BLaER1 treated with 17β-estradiol and CSF1 and Interleukin-3, amounts not matched to agents 10 nM and 100 nM (cell line): ENCODE measurements around the gene BOLL.

ENCODE experiments used
- H3K27ac ChIP-seq, 11 experiments: shearing (Covaris generic); formaldehyde crosslinking; 2 replicates each; pipeline ENCODE4 v1.8.1; 2022
- H3K27me3 ChIP-seq, 11 experiments: shearing (Covaris generic); formaldehyde crosslinking; 2 replicates each; pipeline ENCODE4 v1.8.1; 2022
- H3K36me3 ChIP-seq, 11 experiments: shearing (Covaris generic); formaldehyde crosslinking; 2 replicates each; pipeline ENCODE4 v1.8.1; 2022
- H3K4me1 ChIP-seq, 10 experiments: shearing (Covaris generic); formaldehyde crosslinking; 2 replicates each; pipeline ENCODE4 v1.8.1; 2022
- H3K4me2 ChIP-seq, 11 experiments: shearing (Covaris generic); formaldehyde crosslinking; 2 replicates each; pipeline ENCODE4 v1.8.1; 2022
- H3K4me3 ChIP-seq, 10 experiments: shearing (Covaris generic); formaldehyde crosslinking; 2 replicates each; pipeline ENCODE4 v1.8.1; 2022
- H3K9ac ChIP-seq, 11 experiments: shearing (Covaris generic); formaldehyde crosslinking; 2 replicates each; pipeline ENCODE4 v1.8.1; 2022
- H3K9me3 ChIP-seq, 11 experiments: shearing (Covaris generic); formaldehyde crosslinking; replicated peaks in 1 of 11; 2 replicates each; pipeline ENCODE4 v1.8.1; 2022
- H4K20me1 ChIP-seq, 11 experiments: shearing (Covaris generic); formaldehyde crosslinking; 2 replicates each; pipeline ENCODE4 v1.8.1; 2022
- Cebpa-rat ChIP-seq, 11 experiments: shearing (Covaris generic); IDR thresholded peaks; 2 replicates each; pipeline ENCODE4 v1.8.1; 2022

BOLL gene

DNA sequence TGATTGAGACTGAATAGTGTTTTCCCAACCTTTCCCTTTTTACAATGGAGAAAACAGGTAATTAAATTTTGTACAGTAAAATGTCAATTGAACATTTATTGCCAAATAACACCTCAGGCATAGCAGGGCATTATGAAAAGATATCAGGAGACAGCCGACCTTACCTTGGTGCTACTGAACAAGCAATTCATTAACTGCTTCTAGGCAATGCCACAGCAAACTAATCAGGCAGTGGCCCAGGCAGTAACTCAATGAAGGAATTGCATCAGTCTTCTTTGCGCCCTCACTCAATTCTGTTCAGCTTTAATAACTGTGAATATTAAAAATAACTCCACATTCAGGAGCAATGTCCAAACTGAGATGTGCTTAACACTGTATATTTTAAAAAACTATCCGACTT is 25.4 kb upstream of the BOLL start:
- TF ChIP-seq Cebpa-rat (IDR thresholded peaks at IDR 0.05), result no peak
- H3K4me3 ChIP-seq, result no peak overlapping the region
- no peak overlapping the region for H3K27ac ChIP-seq
- no peaks in the 10 kb centered on the region for H3K9me3 ChIP-seq
- H3K9ac ChIP-seq, result no peak overlapping the region
- H3K4me1 ChIP-seq, result peaks cover 0 to 12% (median 0%) of the 10 kb centered on the region in 10 experiments; a peak in 5 of 20 replicates
- H4K20me1 ChIP-seq, result peaks cover 0 to 4% (median 0%) of the 10 kb centered on the region in 11 experiments; a peak in 3 of 22 replicates
- no peak overlapping the region for H3K4me2 ChIP-seq
- no peaks in the 10 kb centered on the region for H3K36me3 ChIP-seq
- H3K27me3 ChIP-seq, result peaks cover 15 to 27% (median 22%) of the 10 kb centered on the region in 11 experiments

- Histone ChIP-seq H3K36me3 (no peaks in the 10 kb centered on the region), H3K27me3 (peaks cover 20 to 32% (median 27%) of the 10 kb centered on the region in 11 experiments), H3K9ac (no peak overlapping the region), H3K4me2 (no peak overlapping the region), H3K4me3 (no peak overlapping the region), H3K27ac (no peak overlapping the region), H3K9me3 (no peaks in the 10 kb centered on the region), H4K20me1 (peaks cover 0 to 8% (median 0%) of the 10 kb centered on the region in 11 experiments; a peak in 7 of 22 replicates), H3K4me1 (peaks cover 0 to 17% (median 4%) of the 10 kb centered on the region in 10 experiments; a peak in 11 of 20 replicates)
- TF ChIP-seq Cebpa-rat (IDR thresholded peaks at IDR 0.05), result no peak
Measured at GRCh38 chr2:197810016-197810415, 24.9 kb upstream of the BOLL start.

DNA sequence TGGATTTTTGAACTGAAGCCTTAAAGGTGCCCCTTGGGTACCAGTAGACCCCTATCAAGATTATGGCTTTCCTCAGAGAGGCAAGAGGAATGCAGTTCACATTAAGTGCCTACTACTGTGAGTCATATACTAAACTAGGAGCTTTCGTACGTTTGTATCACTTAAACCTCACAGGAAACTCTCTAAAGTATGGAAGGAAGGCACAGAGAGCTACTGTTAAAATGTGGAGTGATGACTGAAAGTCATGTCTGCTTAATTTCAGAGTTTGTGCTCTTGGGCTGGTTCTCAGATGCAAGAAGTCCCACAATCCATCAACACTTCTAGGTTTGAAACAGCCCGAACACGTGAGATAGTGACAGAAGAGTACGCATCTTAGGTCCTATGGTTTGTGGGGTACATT is 23.9 kb upstream of the BOLL start:
- Histone ChIP-seq H3K4me3 (no peak overlapping the region), H3K9me3 (no peaks in the 10 kb centered on the region), H3K4me1 (peaks cover 1 to 18% (median 7%) of the 10 kb centered on the region in 10 experiments; a peak in 17 of 20 replicates), H3K27me3 (peaks cover 29 to 41% (median 37%) of the 10 kb centered on the region in 11 experiments), H3K36me3 (no peaks in the 10 kb centered on the region), H3K27ac (no peak overlapping the region), H3K4me2 (no peak overlapping the region), H4K20me1 (peaks cover 0 to 10% (median 0%) of the 10 kb centered on the region in 11 experiments; a peak in 7 of 22 replicates), H3K9ac (no peak overlapping the region)
- TF ChIP-seq Cebpa-rat (IDR thresholded peaks at IDR 0.05), result no peak

DNA sequence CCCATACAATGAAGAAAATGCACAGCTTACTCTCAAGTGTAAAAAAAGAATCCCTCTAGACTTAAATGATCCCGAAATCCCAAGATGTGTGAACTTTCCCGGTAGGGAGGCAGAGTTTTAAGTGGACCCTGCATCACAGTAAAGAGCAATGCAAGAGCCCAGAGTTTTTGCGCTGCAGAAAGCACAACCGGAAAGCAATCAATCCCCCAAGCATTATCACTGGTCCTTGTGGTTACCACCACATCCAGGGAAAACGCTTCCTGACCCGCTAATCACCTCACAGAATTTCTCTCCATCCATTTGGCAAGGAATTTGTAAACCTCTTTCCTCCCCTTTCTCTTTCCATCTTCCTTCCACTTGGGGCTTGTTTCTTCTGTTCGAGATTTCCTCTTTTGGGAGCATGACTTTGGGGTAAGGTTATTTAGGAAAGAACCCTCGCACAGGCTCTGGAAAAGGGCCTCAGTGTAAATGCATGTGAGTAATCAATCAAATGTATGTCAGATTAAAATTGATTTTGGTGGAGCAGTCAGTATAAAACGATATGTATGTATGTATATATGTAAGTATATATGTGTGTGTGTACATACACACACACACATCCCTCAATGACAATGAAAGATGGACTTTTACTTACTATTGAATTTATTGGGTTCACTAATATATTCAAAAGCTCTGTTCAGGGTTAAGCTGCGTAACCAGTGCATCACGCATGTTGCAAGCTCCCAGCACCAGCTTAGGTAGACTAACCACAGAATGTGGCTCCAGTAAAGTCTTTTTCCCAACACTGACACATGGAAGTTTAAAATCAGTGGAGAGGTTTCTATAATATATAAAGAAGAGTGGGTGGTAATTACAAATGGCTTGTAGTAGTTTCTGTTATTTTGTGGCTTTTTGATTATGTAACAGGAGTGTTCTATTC is 20.9 kb upstream of the BOLL start:
- Histone ChIP-seq H3K4me2 (peak overlapping the region in 8 of 11 experiments; percentile 94 to 100 (median 96); a peak in 12 of 22 replicates), H3K9ac (no peak overlapping the region; a peak in 1 of 22 replicates), H3K36me3 (no peaks in the 10 kb centered on the region), H3K9me3 (no peaks in the 10 kb centered on the region), H3K4me1 (peaks cover 6 to 23% (median 11%) of the 10 kb centered on the region in 10 experiments; a peak in 18 of 20 replicates), H4K20me1 (peaks cover 0 to 10% (median 0%) of the 10 kb centered on the region in 11 experiments; a peak in 7 of 22 replicates), H3K27me3 (peaks cover 39 to 52% (median 48%) of the 10 kb centered on the region in 11 experiments), H3K27ac (no peak overlapping the region), H3K4me3 (peak overlapping the region in 7 of 10 experiments; percentile 72 to 86 (median 80); a peak in 11 of 20 replicates)
- no peak for TF ChIP-seq Cebpa-rat (IDR thresholded peaks at IDR 0.05)

DNA sequence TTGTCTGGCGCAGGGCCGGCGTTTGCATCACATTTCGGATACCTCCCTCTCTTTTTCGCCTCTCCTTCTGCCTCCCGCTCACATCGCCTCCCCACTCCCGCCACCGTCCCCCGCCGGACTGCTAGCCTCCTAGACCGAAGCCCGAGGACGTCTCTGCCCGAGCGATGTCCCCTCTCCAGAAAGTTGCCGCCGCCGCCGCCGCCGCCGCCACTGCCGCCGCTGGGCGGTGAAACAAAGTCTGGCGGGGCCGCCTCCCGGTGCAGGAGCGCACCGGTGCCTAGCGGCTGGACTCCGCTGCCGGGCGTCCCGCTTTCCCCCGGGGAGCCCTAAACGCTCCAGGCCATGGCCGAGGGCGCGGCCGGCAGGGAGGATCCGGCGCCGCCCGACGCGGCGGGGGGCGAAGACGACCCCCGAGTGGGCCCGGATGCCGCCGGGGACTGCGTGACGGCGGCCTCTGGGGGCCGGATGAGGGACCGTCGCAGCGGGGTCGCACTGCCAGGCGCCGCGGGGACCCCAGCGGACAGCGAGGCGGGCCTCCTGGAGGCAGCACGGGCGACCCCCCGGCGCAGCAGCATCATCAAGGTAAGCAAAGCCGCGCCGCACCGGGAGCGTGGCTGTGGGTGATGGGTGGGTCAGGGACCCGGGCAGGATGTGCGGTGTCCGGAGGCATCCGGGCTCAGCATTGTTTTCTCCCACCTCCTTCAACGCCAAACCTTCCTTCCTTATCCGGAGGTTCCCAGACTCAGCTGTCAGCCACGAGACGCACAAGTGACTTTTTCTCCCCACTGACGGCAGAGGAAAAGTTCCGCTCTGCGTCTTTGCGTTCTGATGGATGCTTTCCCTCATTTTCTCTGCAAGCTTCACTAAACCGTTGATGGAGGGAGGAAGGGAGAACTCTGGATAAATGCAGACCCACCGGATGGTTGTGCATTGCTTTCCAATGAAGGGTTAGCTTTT is 19.9 kb upstream of the BOLL start:
- peak overlapping the region; percentile 72 to 86 (median 80) for H3K4me3 ChIP-seq
- no peaks in the 10 kb centered on the region for H3K36me3 ChIP-seq
- peaks cover 6 to 23% (median 11%) of the 10 kb centered on the region in 10 experiments; a peak in 18 of 20 replicates for H3K4me1 ChIP-seq
- peaks cover 0 to 10% (median 0%) of the 10 kb centered on the region in 11 experiments; a peak in 7 of 22 replicates for H4K20me1 ChIP-seq
- peak overlapping the region; percentile 94 to 100 (median 96) for H3K4me2 ChIP-seq
- peaks cover 39 to 52% (median 48%) of the 10 kb centered on the region in 11 experiments for H3K27me3 ChIP-seq
- TF ChIP-seq Cebpa-rat (IDR thresholded peaks at IDR 0.05), result no peak
- H3K9ac ChIP-seq, result peak overlapping the region; percentile 52 to 76 (median 71); a peak in 21 of 22 replicates
- H3K9me3 ChIP-seq, result no peaks in the 10 kb centered on the region
- H3K27ac ChIP-seq, result peak overlapping the region in 2 of 11 experiments; percentile 43 to 54; a peak in 5 of 22 replicates

GRCh38 chr2:197804049-197804757 is 19.1 kb upstream of the BOLL start, which contains the start of gene PLCL1:
TSS of gene PLCL1 (plus strand) at chr2:197804593.
- peak within 1 kb of the TSS in 2 of 11 experiments; percentile 43 to 54; a peak in 5 of 22 replicates for H3K27ac ChIP-seq
- H3K36me3 ChIP-seq, result no peaks in the 10 kb centered on the region
- H3K9me3 ChIP-seq, result no peaks in the 10 kb centered on the region
- peak within 1 kb of the TSS; percentile 72 to 86 (median 80) for H3K4me3 ChIP-seq
- H3K27me3 ChIP-seq, result peaks cover 39 to 52% (median 48%) of the 10 kb centered on the region in 11 experiments
- no peak for TF ChIP-seq Cebpa-rat (IDR thresholded peaks at IDR 0.05)
- peak within 1 kb of the TSS; percentile 94 to 100 (median 96) for H3K4me2 ChIP-seq
- H3K4me1 ChIP-seq, result peaks cover 6 to 23% (median 11%) of the 10 kb centered on the region in 10 experiments; a peak in 18 of 20 replicates
- peak within 1 kb of the TSS; percentile 52 to 76 (median 71); a peak in 21 of 22 replicates for H3K9ac ChIP-seq
- peaks cover 0 to 10% (median 0%) of the 10 kb centered on the region in 11 experiments; a peak in 7 of 22 replicates for H4K20me1 ChIP-seq

DNA sequence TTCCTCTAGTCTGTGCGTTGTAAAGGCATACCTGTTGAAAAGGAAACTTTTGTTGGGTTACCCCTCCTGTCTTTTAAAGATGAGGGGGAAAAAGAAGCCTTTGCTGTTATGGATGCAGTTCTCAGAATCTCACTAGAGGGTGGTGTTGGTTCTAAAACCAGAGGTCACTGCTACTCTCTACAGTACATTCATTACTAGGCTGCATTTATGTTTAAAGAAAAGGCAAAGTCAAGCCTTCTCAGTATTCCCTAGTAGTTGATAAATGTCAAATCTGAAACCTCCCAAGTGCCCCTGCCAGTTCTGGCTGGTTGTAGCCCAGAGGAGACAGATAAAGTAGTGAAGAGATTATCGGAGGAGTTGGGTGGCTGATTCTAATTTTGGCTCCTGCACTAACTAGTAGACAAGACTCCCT is 17.9 kb upstream of the BOLL start:
- Histone ChIP-seq H3K27me3 (peaks cover 39 to 50% (median 48%) of the 10 kb centered on the region in 11 experiments), H3K4me1 (peaks cover 6 to 23% (median 11%) of the 10 kb centered on the region in 10 experiments; a peak in 18 of 20 replicates), H3K27ac (no peak overlapping the region), H3K4me3 (no peak overlapping the region), H3K4me2 (no peak overlapping the region), H4K20me1 (peaks cover 0 to 10% (median 0%) of the 10 kb centered on the region in 11 experiments; a peak in 7 of 22 replicates), H3K9me3 (no peaks in the 10 kb centered on the region), H3K9ac (no peak overlapping the region), H3K36me3 (no peaks in the 10 kb centered on the region)
- TF ChIP-seq Cebpa-rat (IDR thresholded peaks at IDR 0.05), result no peak
